Urinary bladder (tissue), 4 donors: ENCODE measurements around the gene NT5DC2. TPM values are rescaled to one million over a fixed set of nuclear protein-coding genes. Genes with fewer than 3 reads are reported as not detected.
A peak's percentile ranks its signal among the peaks of the same experiment; 100 is the strongest.

Experiments
- DNase-seq: peaks from one replicate; pipeline ENCODE4 v3.0.0-alpha.2; 2015; ENCODE audit errors: extremely low spot score
- H3K27ac ChIP-seq: one replicate; pipeline ENCODE4 v1.5.1; 2013; ENCODE audit warnings: low read depth, mild to moderate bottlenecking, moderate library complexity
- H3K36me3 ChIP-seq: one replicate; pipeline ENCODE4 v1.6.1; 2013; ENCODE audit warnings: mild to moderate bottlenecking, moderate library complexity; ENCODE audit not compliant: insufficient read depth
- H3K4me1 ChIP-seq: one replicate; pipeline ENCODE4 v1.6.1; 2013; ENCODE audit warnings: mild to moderate bottlenecking, moderate library complexity; ENCODE audit not compliant: insufficient read depth
- H3K4me3 ChIP-seq: one replicate; pipeline ENCODE4 v1.5.1; 2013; ENCODE audit warnings: low read depth, low read length
- WGBS: extraction: QIAGEN DNeasy Blood & Tissue Kit; methylation state at CpG from one replicate; pipeline ENCODE4 v1.1.7; 2013; 5-methylcytosine and 5-hydroxymethylcytosine counted together
- polyA plus RNA-seq: library from polyadenylated mRNA; stranded (reverse); fragments of 200-250 nt; gene quantifications from one replicate; pipeline ENCODE4 v1.2.3, GENCODE V29; 2013
- total RNA-seq: library from RNA; depleted of rRNA; stranded (reverse); fragments of >200 nt; gene quantifications from one replicate; pipeline ENCODE4 v1.2.3, GENCODE V29; 2014
- donor health status: healthy with polysubstance abuse.
- donor health status: healthy.

NT5DC2 gene
- total and polyA plus RNA-seq, 2 donors: 32.9 to 63.8 TPM

GRCh38 chr3:52551118-52551517, 17.5 kb upstream of the NT5DC2 start:
- Histone ChIP-seq H3K36me3 (peaks cover 3% of the 10 kb centered on the region), H3K4me1 (no peaks in the 10 kb centered on the region), H3K4me3 (no peak overlapping the region), H3K27ac (no peak overlapping the region)
- DNase-seq: no peak

DNA sequence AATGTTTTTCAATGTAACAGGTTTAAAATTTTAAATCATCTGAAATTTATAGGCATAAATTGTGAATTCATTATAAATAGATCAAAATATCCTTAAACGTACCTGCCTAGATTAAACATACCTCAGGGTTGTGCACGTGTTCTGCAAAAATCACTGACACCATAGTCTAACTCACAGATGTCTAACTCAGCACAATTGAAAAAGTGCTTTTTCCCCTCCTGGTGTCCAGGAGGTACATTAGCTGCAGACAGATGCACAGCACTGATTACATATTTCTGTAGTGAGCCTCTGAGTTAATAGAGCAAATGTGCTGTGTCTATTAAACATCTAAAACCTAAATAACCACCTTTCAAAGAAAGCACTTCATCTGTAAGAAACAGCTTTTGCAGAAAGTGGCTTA, 13.5 kb upstream of the NT5DC2 start:
- no peak overlapping the region for H3K27ac ChIP-seq
- DNase-seq: no peak
- peaks cover 3% of the 10 kb centered on the region for H3K36me3 ChIP-seq
- H3K4me1 ChIP-seq: no peaks in the 10 kb centered on the region
- no peak overlapping the region for H3K4me3 ChIP-seq
- WGBS: 83% methylated on average over 2 of the region's 2 CpGs

DNA sequence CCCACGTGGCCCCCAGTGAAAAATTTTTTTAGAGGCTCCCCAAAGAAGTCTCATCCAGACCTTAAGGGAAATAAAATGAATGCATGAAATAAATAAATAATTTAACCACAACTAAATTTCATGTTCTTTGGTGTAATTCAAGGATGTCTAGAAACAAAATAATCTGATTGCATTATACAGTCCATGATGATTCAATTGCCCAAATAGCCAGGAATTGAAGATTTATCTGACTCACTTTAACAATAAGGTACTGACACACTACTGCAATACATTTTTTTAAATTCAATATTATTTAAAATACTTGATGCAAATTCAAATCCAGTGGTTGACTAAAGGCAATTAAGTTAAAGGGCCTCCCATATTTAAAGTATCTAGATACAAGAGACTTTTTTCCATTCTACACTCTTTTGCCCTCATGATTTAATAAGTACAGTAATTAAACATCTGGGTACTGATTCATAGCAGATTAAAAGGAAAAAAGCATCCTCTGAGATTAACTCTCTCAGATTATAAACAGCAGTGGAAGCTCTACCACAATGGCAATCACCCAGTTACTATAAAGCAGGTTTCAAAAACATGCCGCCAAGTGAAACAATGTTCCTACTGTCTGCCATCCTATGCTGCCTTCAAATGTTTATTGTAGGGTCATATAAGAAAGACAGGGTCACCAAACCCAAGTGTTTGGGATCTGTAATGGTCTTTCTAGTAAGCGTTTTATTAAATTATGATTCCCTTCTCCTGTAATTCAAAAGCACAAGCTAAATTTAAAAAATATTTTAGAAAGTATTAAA, 12.6 kb upstream of the NT5DC2 start:
- H3K27ac ChIP-seq: no peak overlapping the region
- H3K4me3 ChIP-seq: no peak overlapping the region
- H3K4me1 ChIP-seq: no peaks in the 10 kb centered on the region
- peaks cover 3% of the 10 kb centered on the region for H3K36me3 ChIP-seq
- 84% methylated on average over 3 of the region's 3 CpGs for WGBS
- no peak for DNase-seq

- DNase-seq: no peak
- 86% methylated on average over 4 of the region's 4 CpGs for WGBS
- H3K4me1 ChIP-seq: no peaks in the 10 kb centered on the region
- H3K27ac ChIP-seq: no peak overlapping the region
- H3K36me3 ChIP-seq: peaks cover 3% of the 10 kb centered on the region
- no peak overlapping the region for H3K4me3 ChIP-seq
These were observed 11.3 kb upstream of the NT5DC2 start for GRCh38 chr3:52544937-52545336.

- Histone ChIP-seq H3K36me3 (no peaks in the 10 kb centered on the region), H3K27ac (no peak overlapping the region), H3K4me1 (peaks cover 3% of the 10 kb centered on the region), H3K4me3 (no peak overlapping the region)
- WGBS: 89% methylated on average over 2 of the region's 2 CpGs
- no peak for DNase-seq
These were observed 7.4 kb upstream of the NT5DC2 start for GRCh38 chr3:52541050-52541449.

DNA sequence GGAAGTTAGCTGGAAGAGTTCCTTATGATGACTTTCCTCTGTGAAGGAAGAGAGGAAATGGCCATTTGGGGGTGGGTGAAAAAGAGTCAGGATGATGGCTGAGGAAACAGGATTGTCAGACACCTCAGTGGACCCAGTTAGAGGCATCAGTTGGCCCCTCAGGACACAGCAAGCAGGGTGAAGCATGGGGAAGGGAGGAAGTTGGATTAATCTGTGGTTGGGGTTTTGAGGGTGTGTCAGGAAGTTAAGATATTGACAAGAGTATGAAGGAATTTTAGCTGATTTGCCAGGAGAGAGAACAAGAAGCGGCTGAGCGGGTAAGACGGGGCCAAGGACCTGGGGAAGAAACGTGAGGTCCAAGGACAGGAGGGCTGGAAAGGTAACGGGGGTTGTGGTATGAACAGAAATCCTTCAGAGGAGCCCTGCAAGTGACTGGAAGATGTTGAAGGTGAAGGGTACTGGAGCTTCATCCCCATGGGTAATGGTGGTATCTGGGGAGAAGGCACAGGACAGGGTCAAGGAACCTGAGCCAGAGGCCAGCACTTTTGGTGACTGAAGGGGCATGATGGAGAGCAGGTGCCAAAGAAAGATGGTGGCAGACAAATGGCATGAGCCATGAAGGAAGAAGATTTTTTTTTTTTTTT, 5.5 kb upstream of the NT5DC2 start:
- Histone ChIP-seq H3K27ac (no peak overlapping the region), H3K4me3 (no peak overlapping the region), H3K36me3 (no peaks in the 10 kb centered on the region), H3K4me1 (peaks cover 3% of the 10 kb centered on the region)
- DNase-seq: no peak
- WGBS: 89% methylated on average over 5 of the region's 5 CpGs

- WGBS: 80% methylated on average over 7 of the region's 7 CpGs
- DNase-seq: no peak
- Histone ChIP-seq H3K36me3 (no peaks in the 10 kb centered on the region), H3K4me3 (peak overlapping the region; percentile 53), H3K27ac (no peak overlapping the region), H3K4me1 (peaks cover 3% of the 10 kb centered on the region)
These were observed 4.2 kb upstream of the NT5DC2 start for GRCh38 chr3:52537726-52538421.

DNA sequence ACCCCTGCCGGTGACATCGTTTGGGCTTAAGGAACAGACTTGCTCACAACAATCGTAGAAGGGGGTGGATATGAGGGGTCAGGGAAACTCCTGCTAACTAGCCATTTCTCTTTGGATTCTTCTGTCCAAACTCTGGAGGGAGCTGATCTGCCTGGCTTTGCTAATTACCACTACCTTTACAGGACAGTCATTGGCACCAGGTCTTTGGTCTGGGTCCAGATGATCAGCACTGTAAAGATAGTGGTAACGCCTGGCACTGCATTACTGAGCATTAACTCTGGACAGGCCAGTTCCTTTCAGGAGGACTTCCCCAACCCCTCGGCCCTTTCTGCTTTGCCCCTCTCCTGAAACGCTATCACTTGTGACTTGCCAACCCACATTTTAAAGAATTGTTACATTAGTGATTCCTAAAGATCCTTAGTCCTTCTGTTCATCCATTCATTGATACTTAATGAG, 3.5 kb upstream of the NT5DC2 start:
- H3K4me1 ChIP-seq: peaks cover 3% of the 10 kb centered on the region
- H3K36me3 ChIP-seq: no peaks in the 10 kb centered on the region
- no peak for DNase-seq
- WGBS: 3% methylated on average over 6 of the region's 6 CpGs
- peak overlapping the region; percentile 53 for H3K4me3 ChIP-seq
- H3K27ac ChIP-seq: peak overlapping the region; percentile 63

- Histone ChIP-seq H3K36me3 (no peaks in the 10 kb centered on the region), H3K27ac (peak within 1 kb of the TSS; percentile 63), H3K4me1 (peaks cover 3% of the 10 kb centered on the region), H3K4me3 (peak within 1 kb of the TSS; percentile 53)
- DNase-seq: peak; percentile 92
- under 1% methylated on average over 65 of the region's 65 CpGs for WGBS
These were observed 2.9 kb upstream of the NT5DC2 start, which contains the start of gene UQCC5 for GRCh38 chr3:52536369-52537164. TSS of gene UQCC5 (plus strand) at chr3:52536605. CDS start at chr3:52536756, 151 bp downstream.

- peaks cover 3% of the 10 kb centered on the region for H3K4me1 ChIP-seq
- H3K4me3 ChIP-seq: no peak overlapping the region
- no peak for DNase-seq
- H3K27ac ChIP-seq: no peak overlapping the region
- no peaks in the 10 kb centered on the region for H3K36me3 ChIP-seq
- 11% methylated on average over 9 of the region's 9 CpGs for WGBS
These were observed 2.4 kb upstream of the NT5DC2 start for GRCh38 chr3:52536112-52536368.

DNA sequence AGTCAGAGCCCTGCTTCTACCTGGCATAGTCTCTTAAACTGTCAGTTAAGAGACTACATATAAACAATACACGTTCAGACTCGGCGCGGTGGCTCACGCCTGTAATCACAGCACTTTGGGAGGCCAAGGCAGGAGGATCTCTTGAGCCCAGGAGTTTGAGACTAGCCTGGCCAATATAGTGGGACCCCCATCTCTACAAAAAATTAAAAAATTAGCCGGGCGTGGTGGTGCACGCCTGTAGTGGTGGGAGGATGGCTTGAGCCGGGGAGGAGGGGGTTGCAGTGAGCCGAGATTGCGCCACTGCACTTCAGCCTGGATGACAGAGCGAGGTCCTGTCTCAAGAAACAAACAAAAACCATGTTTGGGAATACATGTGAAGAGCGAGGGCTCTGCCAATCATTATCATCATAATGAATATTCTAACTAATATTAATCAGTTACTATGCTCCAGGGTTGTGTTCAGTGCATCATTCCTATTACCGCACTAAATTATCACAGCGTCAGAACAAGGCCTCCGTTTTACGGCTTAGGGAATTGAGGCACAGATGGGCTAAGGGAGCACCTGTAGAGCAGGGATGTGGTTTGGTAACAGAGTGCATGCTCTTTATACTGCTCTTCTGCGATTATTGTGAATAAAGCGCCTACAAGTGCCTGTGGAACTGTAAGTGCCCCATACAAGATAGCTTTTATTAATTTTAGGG, 1.9 kb upstream of the NT5DC2 start:
- Histone ChIP-seq H3K36me3 (no peaks in the 10 kb centered on the region), H3K4me1 (peaks cover 3% of the 10 kb centered on the region), H3K4me3 (no peak overlapping the region), H3K27ac (no peak overlapping the region)
- no peak for DNase-seq
- WGBS: 88% methylated on average over 19 of the region's 19 CpGs

DNA sequence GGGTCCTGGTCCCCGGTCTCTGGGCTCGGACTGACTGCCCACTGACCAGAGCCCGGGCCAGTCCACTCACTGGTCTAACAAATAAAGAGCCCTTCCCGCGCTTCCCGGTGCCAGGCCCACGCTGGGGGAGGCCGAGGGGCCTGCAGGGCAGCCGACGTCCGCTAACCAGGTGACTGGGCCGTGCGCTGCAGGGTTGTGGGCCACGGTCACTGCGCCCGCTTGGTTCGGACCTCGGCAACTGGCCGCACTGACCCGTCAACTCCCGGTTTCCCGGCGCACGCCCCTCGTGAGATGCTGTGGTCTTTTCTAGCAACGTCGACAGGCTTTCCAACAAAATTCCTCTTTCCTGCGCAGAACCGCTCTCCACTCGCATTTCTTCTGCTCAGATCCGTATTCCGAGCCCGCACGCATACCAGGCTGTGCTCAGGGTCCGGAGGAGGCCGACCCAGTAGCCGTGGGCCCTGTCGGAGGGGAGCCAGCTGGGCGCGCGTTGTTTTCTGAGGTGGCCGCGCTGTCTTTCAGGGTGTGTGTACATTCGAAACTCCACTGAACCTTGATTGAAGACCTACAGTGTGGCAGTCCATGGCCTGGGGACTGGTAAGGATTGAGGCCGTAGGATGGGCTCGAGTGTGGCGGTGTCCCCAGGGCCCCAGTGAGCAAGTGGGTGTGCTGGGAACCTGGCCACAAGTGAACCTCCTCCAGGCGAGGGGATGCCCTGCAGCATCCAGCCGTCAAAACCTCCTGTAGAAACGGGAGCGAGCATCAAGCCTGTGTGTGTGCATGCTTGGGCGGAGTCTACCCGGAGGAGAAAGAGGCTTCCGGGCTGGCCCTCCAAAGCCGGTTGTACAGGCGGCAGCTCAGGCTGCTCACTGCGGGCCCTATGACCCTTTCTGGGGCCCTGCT, 875 bp upstream of the NT5DC2 start:
- WGBS: 26% methylated on average over 57 of the region's 57 CpGs
- peaks cover 3% of the 10 kb centered on the region for H3K4me1 ChIP-seq
- no peaks in the 10 kb centered on the region for H3K36me3 ChIP-seq
- peak overlapping the region; percentile 78 for H3K27ac ChIP-seq
- no peak for DNase-seq
- H3K4me3 ChIP-seq: peak overlapping the region; percentile 78
